H1 (cell line): ENCODE results near the gene SULT1A4. TPM values are rescaled to one million over a fixed set of nuclear protein-coding genes. Genes with fewer than 3 reads are reported as not detected.
"Not testable (repeated sequence)": the region's sequence is repeated elsewhere in the genome, so short reads cannot be mapped to it uniquely, and the experiment has no call there.

Experiments
- CTCF ChIA-PET: fragments of 300-600 bp; sonication (Branson Sonifier 250); formaldehyde crosslinking; loops from one replicate; lab custom pipeline; 2021; ENCODE audit not compliant: partially characterized antibody; lab: Charles Lee
- POLR2A ChIA-PET: fragments of 300-600 bp; sonication (Branson Sonifier 250); formaldehyde crosslinking; loops from one replicate; lab custom pipeline; 2021; ENCODE audit warnings: inconsistent platforms; ENCODE audit not compliant: partially characterized antibody; lab: Charles Lee
- DNase-seq, 2 experiments: peaks; one replicate each; pipeline versions ENCODE4 v3.0.0 to v3.0.0-alpha.2; 2010 to 2022; ENCODE audit warnings: low spot score in 2 of 2, low read depth in 1 of 2, mixed read lengths in 1 of 2
- FAIRE-seq: peaks from 2 replicates; lab custom pipeline; 2011; peaks lifted over from hg19 to GRCh38; lab: Jason Lieb, UNC
- H2AFZ ChIP-seq: 2 replicates; pipeline ENCODE4 v1.8.1; 2012; ENCODE audit warnings: low read length, inconsistent platforms
- H2AK5ac ChIP-seq: 2 replicates; pipeline ENCODE4 v1.6.1; 2013; ENCODE audit warnings: low read depth, low read length
- H2BK120ac ChIP-seq: replicated peaks from 2 replicates; pipeline ENCODE3; 2013; ENCODE audit warnings: low read depth, low read length, inconsistent platforms
- H2BK12ac ChIP-seq: 2 replicates; pipeline ENCODE4 v1.6.1; 2013; ENCODE audit warnings: low read depth, low read length
- H2BK15ac ChIP-seq: 2 replicates; pipeline ENCODE4 v1.6.1; 2013; ENCODE audit warnings: low read length
- H2BK20ac ChIP-seq: 2 replicates; pipeline ENCODE4 v1.6.1; 2013; ENCODE audit warnings: low read length
- H2BK5ac ChIP-seq: 2 replicates; pipeline ENCODE4 v1.6.1; 2013; ENCODE audit warnings: low read depth, low read length
- H3K14ac ChIP-seq: 2 replicates; pipeline ENCODE4 v1.6.1; 2013; ENCODE audit warnings: inconsistent platforms; ENCODE audit not compliant: insufficient read length
- H3K18ac ChIP-seq: 2 replicates; pipeline ENCODE4 v1.6.1; 2013; ENCODE audit warnings: low read length; ENCODE audit errors: extremely low read depth
- H3K23ac ChIP-seq: 2 replicates; pipeline ENCODE4 v1.6.1; 2013; ENCODE audit warnings: inconsistent platforms; ENCODE audit not compliant: insufficient read length
- H3K23me2 ChIP-seq: 2 replicates; pipeline ENCODE4 v1.6.1; 2013; ENCODE audit warnings: low read depth, low read length
- H3K27ac ChIP-seq: 2 replicates; pipeline ENCODE4 v1.6.1; 2011; ENCODE audit warnings: low read depth, low read length, inconsistent platforms
- H3K27me3 ChIP-seq, 4 experiments: replicated peaks in 1 of 4; 1 replicate in 1 of 4; 2 replicates in 3 of 4; pipeline versions ENCODE4 v1.6.1 to v1.8.1; 2011 to 2013; ENCODE audit warnings: low read length in 3 of 4, mild to moderate bottlenecking in 3 of 4, inconsistent platforms in 2 of 4, mixed read lengths in 2 of 4, moderate library complexity in 1 of 4; ENCODE audit not compliant: control insufficient read depth in 3 of 4, insufficient read depth in 3 of 4; ENCODE audit errors: extremely low read depth in 1 of 4
- H3K36me3 ChIP-seq, 4 experiments: 2 replicates each; pipeline versions ENCODE4 v1.6.1 to v1.8.1; 2011 to 2013; ENCODE audit warnings: mild to moderate bottlenecking in 4 of 4, low read length in 3 of 4, moderate library complexity in 2 of 4, control low read depth in 1 of 4, inconsistent platforms in 1 of 4; ENCODE audit not compliant: insufficient read depth in 4 of 4, control insufficient read depth in 2 of 4
- H3K4ac ChIP-seq: replicated peaks from 2 replicates; pipeline ENCODE3; 2013; ENCODE audit warnings: low read length, low read depth, mixed read lengths, inconsistent platforms; ENCODE audit not compliant: insufficient read length
- H3K4me1 ChIP-seq, 4 experiments: replicated peaks in 1 of 4; 1 replicate in 1 of 4; 2 replicates in 3 of 4; pipeline versions ENCODE4 v1.6.1 to v1.8.1; 2011 to 2013; ENCODE audit warnings: low read length in 3 of 4, inconsistent platforms in 2 of 4, mixed read lengths in 1 of 4; ENCODE audit not compliant: insufficient read depth in 4 of 4, control insufficient read depth in 3 of 4
- H3K4me2 ChIP-seq, 2 experiments: 2 replicates each; pipeline versions ENCODE4 v1.6.1 to v1.8.1; 2011 to 2013; ENCODE audit warnings: low read depth in 2 of 2, low read length in 2 of 2, control low read depth in 1 of 2, inconsistent platforms in 1 of 2, mild to moderate bottlenecking in 1 of 2; ENCODE audit not compliant: insufficient read depth in 1 of 2
- H3K4me3 ChIP-seq, 4 experiments: fragments of 200-600, 300-600 bp in 1 of 4; sonication (generic), shearing (Covaris generic), sonication (Bioruptor Twin) in 1 of 4; 2 replicates each; pipeline versions ENCODE4 v1.5.1 to v1.8.1; 2011 to 2016; ENCODE audit warnings: low read length in 4 of 4, low read depth in 3 of 4, control low read depth in 2 of 4, inconsistent platforms in 2 of 4, mild to moderate bottlenecking in 2 of 4, mixed read lengths in 1 of 4, moderate library complexity in 1 of 4; ENCODE audit not compliant: insufficient read depth in 2 of 4; ENCODE audit errors: extremely low read depth in 1 of 4
- H3K56ac ChIP-seq: replicated peaks from 2 replicates; pipeline ENCODE3; 2013; ENCODE audit warnings: low read depth, mild to moderate bottlenecking, mixed read lengths, low read length, inconsistent platforms; ENCODE audit not compliant: insufficient read length
- H3K79me1 ChIP-seq: 2 replicates; pipeline ENCODE4 v1.6.1; 2013; ENCODE audit warnings: low read depth, low read length, control low read depth
- H3K79me2 ChIP-seq, 2 experiments: 2 replicates each; pipeline versions ENCODE4 v1.6.1 to v1.8.1; 2012 to 2013; ENCODE audit warnings: low read length in 2 of 2, mild to moderate bottlenecking in 2 of 2, inconsistent platforms in 1 of 2; ENCODE audit not compliant: insufficient read depth in 2 of 2, control insufficient read depth in 1 of 2
- H3K9ac ChIP-seq, 4 experiments: replicated peaks in 1 of 4; 1 replicate in 1 of 4; 2 replicates in 3 of 4; pipeline versions ENCODE4 v1.6.1 to v1.8.1; 2011 to 2013; ENCODE audit warnings: low read depth in 3 of 4, low read length in 3 of 4, control low read depth in 2 of 4, mild to moderate bottlenecking in 2 of 4, moderate library complexity in 2 of 4, inconsistent platforms in 1 of 4; ENCODE audit errors: extremely low read depth in 1 of 4
- H3K9me3 ChIP-seq, 2 experiments: 2 replicates each; pipeline versions ENCODE4 v1.6.1 to v1.8.1; 2012 to 2013; ENCODE audit warnings: mild to moderate bottlenecking in 2 of 2, moderate library complexity in 2 of 2, control low read depth in 1 of 2, inconsistent platforms in 1 of 2, low read depth in 1 of 2, low read length in 1 of 2, mixed read lengths in 1 of 2; ENCODE audit not compliant: insufficient read depth in 2 of 2
- H4K20me1 ChIP-seq, 2 experiments: replicated peaks in 1 of 2; 2 replicates each; pipeline versions ENCODE3 to v1.8.1; 2011 to 2013; ENCODE audit warnings: inconsistent platforms in 2 of 2, low read length in 2 of 2, mild to moderate bottlenecking in 1 of 2; ENCODE audit not compliant: insufficient read depth in 2 of 2, control insufficient read depth in 1 of 2
- H4K5ac ChIP-seq: 2 replicates; pipeline ENCODE4 v1.6.1; 2013; ENCODE audit warnings: low read length, low read depth, mixed read lengths, inconsistent platforms; ENCODE audit not compliant: insufficient read length
- H4K8ac ChIP-seq: 2 replicates; pipeline ENCODE4 v1.8.0; 2013; ENCODE audit warnings: mild to moderate bottlenecking, moderate library complexity, low read length, inconsistent platforms; ENCODE audit not compliant: insufficient read depth; ENCODE audit errors: extremely low read depth
- H4K91ac ChIP-seq: replicated peaks from 2 replicates; pipeline ENCODE3; 2013; ENCODE audit warnings: low read length, mixed read lengths, inconsistent platforms; ENCODE audit not compliant: insufficient read length
- WGBS, 2 experiments: shearing (Covaris generic) in 1 of 2; methylation state at CpG; one replicate each; pipeline versions ENCODE4 v1.1.6 to v1.1.7; 2013 to 2015; ENCODE audit warnings: low lambda C conversion rate in 2 of 2, mixed read lengths in 2 of 2, inconsistent platforms in 1 of 2, low coverage in 1 of 2, missing lambda C conversion rate in 1 of 2; ENCODE audit not compliant: insufficient replicate concordance in 2 of 2, insufficient coverage in 1 of 2, insufficient read length in 1 of 2; ENCODE audit errors: extremely low coverage in 1 of 2, missing lambda C conversion rate in 1 of 2; 5-methylcytosine and 5-hydroxymethylcytosine counted together
- polyA plus RNA-seq, 7 experiments: library from polyadenylated mRNA; depleted of rRNA in 3 of 7; stranded (reverse) in 5 of 7; unstranded in 2 of 7; fragments of >200 nt in 5 of 7; fragments of 200-250 nt in 2 of 7; gene quantifications; 1 replicate in 5 of 7; 2 replicates in 1 of 7; 4 replicates in 1 of 7; pipeline versions ENCODE4 v1.2.1 to v1.2.3, GENCODE V29; 2011 to 2013; ENCODE audit warnings: missing spikeins in 2 of 7, mixed read lengths in 2 of 7
- total RNA-seq: library from RNA; stranded (reverse); fragmentation: NEBNext Ultra II Directional; extraction: Animal tissue kit (Norgen Biotek cat#: 25700); gene quantifications from 2 replicates; pipeline ENCODE4 v1.2.1, GENCODE V29; 2021

SULT1A4 gene
- total and polyA plus RNA-seq, 2 of the 8 experiments (the other 6 are each of a cell fraction or from before 2014, with no cell fraction given): 0.82 to 1.7 TPM

GRCh38 chr16:29466904-29467303 lies 7.2 kb downstream of the SULT1A4 start:
- H3K79me1 ChIP-seq, H4K5ac ChIP-seq, H3K27ac ChIP-seq, H2BK15ac ChIP-seq, H3K14ac ChIP-seq, H3K27me3 ChIP-seq, FAIRE-seq, H3K56ac ChIP-seq, H3K18ac ChIP-seq, H2BK5ac ChIP-seq, H2AFZ ChIP-seq, POLR2A ChIA-PET, H3K9me3 ChIP-seq, H4K8ac ChIP-seq, H2BK120ac ChIP-seq, H2BK20ac ChIP-seq, H3K4ac ChIP-seq, H3K4me2 ChIP-seq, H4K20me1 ChIP-seq, DNase-seq, H3K23ac ChIP-seq, H2BK12ac ChIP-seq, H2AK5ac ChIP-seq, H3K36me3 ChIP-seq, H3K9ac ChIP-seq, H3K23me2 ChIP-seq, CTCF ChIA-PET, H3K4me3 ChIP-seq, H3K79me2 ChIP-seq, H3K4me1 ChIP-seq, H4K91ac ChIP-seq: not testable (repeated sequence)
- WGBS, 2 experiments: no CpG with 5 or more reads among the region's 33 CpGs

DNA sequence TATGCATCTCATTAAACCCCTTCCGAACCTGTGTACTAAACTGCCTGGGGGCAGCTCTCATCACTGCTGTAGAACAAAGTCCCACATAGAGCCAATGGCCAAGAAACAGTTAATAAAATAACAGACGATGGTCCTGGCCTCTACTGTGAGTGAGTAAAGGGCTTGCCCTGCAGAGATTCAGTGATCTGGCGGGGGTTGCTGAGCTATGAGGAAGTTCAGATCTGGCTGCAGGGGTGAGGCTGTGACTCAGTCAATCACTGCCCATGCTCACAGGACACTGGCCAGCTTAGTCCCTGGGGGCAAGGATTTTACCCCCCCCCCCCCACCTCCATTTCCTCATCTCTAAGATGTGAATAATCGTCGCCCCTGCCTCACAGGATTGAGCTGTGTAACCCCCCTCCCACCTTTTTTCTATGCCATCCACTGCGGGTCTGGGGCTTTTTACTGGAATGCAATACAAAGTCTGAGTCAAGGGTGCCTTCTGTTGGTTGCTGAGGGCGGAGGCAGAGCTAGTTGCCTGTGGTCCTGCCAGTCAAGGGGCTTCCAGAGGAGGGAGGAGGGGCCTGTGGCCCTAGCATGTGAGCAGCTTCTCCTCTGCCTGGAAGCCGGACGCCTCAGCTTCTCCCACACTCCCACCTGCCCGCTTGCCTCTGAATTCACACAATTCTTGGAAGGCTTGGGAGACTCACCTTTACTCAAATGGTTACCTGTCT lies 8.1 kb downstream of the SULT1A4 start:
- H2BK20ac ChIP-seq, H3K18ac ChIP-seq, H2BK15ac ChIP-seq, DNase-seq, H3K9me3 ChIP-seq, H3K14ac ChIP-seq, H3K4me2 ChIP-seq, H4K8ac ChIP-seq, H3K56ac ChIP-seq, H3K79me1 ChIP-seq, POLR2A ChIA-PET, H3K27me3 ChIP-seq, H3K36me3 ChIP-seq, H3K23ac ChIP-seq, H3K23me2 ChIP-seq, H4K91ac ChIP-seq, H4K5ac ChIP-seq, FAIRE-seq, H2BK120ac ChIP-seq, H2BK12ac ChIP-seq, H3K9ac ChIP-seq, H3K4me3 ChIP-seq, H4K20me1 ChIP-seq, H3K79me2 ChIP-seq, H3K4ac ChIP-seq, H2BK5ac ChIP-seq, H3K27ac ChIP-seq, H2AFZ ChIP-seq, H3K4me1 ChIP-seq, H2AK5ac ChIP-seq: not testable (repeated sequence)
- WGBS, 2 experiments: no CpG with 5 or more reads among the region's 10 CpGs
- CTCF ChIA-PET: interaction anchor here (0.6 kb wide), 1 partner anchor 1219 kb away, joined by 3 read pairs; no protein-coding TSS in a partner anchor
